NCI-H345 treated with DMSO at 0.1 percent for 48 hours (cell line): Measurements from ENCODE around the gene ABCC12.

Experiments
- DNase-seq: peaks from one replicate; lab custom pipeline; 2025; ENCODE audit not compliant: unreplicated experiment; lab: John Stamatoyannopoulos, UW

The ABCC12 gene

GRCh38 chr16:48106446-48106845 is 49.3 kb downstream of the ABCC12 start:
- no peak for DNase-seq
